ENCODE measurements around the gene AKAP13.

The AKAP13 gene

DNA sequence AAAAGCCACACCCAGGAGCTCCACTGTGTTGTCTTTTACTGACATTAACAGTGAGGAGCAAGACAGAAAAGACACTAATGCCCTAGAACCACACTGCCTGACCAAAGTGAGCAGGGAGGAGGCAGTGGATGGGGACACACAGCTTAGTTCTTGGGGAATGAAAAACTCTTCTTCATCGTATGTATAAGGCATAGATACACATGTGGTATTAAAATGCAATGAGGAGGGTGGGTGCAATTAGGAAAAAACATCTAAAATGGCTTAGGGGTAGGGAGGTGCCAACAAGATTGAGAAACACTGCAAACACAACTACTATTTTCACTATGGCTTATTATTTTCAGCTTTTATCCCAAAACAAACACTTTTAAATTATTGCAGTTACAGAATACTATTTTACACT lies 398.8 kb downstream of the AKAP13 start:
- no peak for DNase-seq (ENCODE audit: insufficient read length, low spot score)
- TF ChIP-seq, protein P1, sequence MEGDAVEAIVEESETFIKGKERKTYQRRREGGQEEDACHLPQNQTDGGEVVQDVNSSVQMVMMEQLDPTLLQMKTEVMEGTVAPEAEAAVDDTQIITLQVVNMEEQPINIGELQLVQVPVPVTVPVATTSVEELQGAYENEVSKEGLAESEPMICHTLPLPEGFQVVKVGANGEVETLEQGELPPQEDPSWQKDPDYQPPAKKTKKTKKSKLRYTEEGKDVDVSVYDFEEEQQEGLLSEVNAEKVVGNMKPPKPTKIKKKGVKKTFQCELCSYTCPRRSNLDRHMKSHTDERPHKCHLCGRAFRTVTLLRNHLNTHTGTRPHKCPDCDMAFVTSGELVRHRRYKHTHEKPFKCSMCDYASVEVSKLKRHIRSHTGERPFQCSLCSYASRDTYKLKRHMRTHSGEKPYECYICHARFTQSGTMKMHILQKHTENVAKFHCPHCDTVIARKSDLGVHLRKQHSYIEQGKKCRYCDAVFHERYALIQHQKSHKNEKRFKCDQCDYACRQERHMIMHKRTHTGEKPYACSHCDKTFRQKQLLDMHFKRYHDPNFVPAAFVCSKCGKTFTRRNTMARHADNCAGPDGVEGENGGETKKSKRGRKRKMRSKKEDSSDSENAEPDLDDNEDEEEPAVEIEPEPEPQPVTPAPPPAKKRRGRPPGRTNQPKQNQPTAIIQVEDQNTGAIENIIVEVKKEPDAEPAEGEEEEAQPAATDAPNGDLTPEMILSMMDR (IDR thresholded peaks at IDR 0.05; ENCODE audit: insufficient read depth, missing control alignments): no peak
- FAIRE-seq: no peak

DNA sequence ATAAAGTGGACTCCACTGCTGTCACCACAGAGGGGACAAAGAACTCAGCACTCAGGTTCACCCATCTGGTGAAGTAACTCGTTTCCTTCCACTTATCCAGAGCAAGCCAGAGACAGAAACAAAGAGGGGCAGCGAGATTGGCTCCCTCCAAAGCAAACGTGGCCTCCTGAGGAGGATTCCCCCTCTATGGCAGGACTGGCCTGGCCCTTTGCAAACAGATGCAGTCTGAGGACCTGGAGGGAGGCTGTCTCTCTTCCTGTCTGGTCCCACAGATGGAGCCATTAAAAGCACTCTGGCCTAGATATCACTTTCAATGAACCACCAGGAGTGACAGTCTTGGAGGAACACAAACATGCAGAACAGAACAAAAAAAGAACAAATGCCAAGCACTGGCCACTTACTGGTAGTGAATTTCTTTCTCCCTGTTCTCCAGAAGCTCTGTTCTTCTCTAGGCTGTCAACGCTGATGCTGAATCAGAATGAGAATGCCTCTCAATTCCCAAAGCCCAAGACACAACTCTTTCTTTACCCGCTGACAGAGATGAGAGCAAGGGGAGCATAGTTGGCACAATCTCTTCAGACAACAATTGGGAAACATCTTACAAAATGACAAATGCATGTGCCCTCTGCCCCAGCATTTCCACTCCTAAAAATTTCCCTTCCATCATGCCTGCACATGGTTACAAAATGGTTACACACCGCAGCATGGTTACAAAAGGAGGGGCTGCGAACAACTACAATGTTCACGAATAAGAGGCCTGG lies 400.0 kb downstream of the AKAP13 start:
- DNase-seq (ENCODE audit: insufficient read length, low spot score) (no peak), FAIRE-seq (no peak)
- TF ChIP-seq, protein P1 (IDR thresholded peaks at IDR 0.05; ENCODE audit: insufficient read depth, missing control alignments): no peak

DNA sequence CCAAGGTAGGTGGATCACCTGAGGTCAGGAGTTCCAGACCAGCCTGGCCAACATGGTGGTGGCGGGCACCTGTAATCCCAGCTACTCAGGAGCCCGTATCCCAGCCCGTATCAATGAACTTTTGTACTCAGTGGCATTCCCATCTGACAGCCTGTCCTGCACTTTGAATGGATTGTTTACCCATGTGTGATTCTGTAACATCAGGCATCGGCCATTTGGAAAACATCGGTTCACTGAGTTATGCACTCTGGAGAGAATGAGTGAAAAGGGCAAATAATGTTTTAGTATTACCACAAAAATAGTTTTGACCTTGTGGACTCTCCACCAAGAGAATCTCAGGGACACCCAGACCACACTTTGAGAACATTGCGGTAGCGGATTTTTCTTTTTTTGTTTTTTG lies 400.7 kb downstream of the AKAP13 start:
- FAIRE-seq: no peak
- no peak for DNase-seq (ENCODE audit: insufficient read length, low spot score)
- TF ChIP-seq, protein P1 (IDR thresholded peaks at IDR 0.05; ENCODE audit: insufficient read depth, missing control alignments): no peak

DNA sequence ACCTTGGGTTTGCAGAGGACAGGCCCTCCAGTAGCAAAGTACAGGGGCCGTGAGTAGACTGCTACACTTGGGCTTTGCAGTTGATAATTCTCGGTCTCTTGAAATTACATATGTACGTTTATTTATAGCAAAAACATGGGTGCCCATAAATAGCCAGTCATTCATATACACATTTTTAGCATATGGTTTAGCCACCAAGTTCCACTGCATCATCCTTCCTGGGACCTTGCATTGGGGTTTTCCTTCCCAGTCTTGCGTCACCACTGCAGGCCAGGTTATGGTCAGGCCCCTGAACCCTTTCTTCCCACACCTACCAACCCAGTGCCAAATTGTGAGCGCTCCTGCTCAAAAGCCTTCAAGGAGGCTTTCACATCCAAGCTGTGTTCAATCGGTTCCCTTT lies 401.7 kb downstream of the AKAP13 start:
- no peak for FAIRE-seq
- no peak for DNase-seq (ENCODE audit: insufficient read length, low spot score)
- TF ChIP-seq, protein P1 (IDR thresholded peaks at IDR 0.05; ENCODE audit: insufficient read depth, missing control alignments): no peak

DNA sequence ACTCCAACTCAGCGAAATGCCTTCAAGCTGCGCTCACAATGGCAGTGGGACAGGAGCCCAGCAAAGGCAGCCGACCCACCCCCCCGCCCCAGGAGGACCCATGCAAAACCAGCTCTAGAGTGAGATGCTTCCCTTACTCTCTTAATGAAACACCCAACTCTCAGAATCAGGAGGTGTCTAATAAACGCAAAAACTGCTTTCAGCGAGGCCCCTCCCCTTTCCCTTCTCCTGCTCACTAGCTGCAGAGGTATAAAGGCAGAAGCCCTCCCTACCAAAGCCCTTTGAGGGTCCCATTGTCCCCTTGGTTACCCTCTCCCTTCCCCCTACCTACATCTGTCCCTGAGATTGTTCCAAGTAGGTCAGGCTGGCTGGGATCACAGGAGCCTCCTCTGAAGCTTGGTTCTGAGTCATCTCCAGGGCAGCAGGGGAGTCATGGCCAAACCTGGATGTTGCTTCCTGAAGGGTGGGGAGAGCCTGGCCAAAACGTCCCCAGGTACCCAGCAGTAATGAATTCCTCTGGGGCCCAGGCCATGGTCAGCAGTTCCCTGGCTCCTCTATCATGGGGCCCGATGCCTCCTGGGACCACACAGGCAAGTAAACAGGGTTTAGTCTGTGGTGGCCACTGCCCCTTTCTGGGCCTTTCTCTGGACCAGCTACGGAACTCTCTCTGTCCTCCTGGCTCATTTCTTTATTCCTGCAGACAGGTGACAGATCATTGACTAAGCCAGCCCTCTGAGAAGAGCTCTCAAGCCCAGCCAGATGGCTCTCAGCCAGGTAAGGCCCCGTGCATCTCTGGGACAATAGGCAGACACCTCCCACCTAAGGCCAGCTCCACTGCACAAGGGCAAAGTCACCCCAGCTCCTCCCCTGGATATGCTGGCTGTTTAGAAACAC lies 405.7 kb downstream of the AKAP13 start:
- FAIRE-seq (no peak), DNase-seq (ENCODE audit: insufficient read length, low spot score) (no peak)
- TF ChIP-seq, protein P1 (IDR thresholded peaks at IDR 0.05; ENCODE audit: insufficient read depth, missing control alignments): no peak

DNA sequence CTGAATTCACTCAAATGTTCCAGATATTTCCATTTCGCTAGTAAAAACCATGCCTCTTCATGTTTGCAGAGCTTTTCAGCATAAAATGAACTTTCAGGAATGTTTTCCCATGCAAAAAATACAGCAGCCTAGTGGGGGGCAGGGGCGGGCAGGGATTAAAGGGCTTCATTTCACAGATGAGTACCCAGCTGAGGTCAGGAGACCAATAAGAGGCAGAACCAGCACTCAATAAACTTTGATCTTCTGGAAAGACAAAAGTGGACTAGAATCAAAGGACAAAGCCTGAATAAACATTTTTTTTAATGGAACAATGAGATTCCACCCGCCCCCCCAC lies 406.3 kb downstream of the AKAP13 start:
- TF ChIP-seq, protein P1 (IDR thresholded peaks at IDR 0.05; ENCODE audit: insufficient read depth, missing control alignments): no peak
- no peak for FAIRE-seq
- DNase-seq (ENCODE audit: insufficient read length, low spot score): no peak

Data from D721Med (cell line).